Transverse colon (tissue), 4 donors: ENCODE results near the gene PLCZ1. TPM values are rescaled to one million over a fixed set of nuclear protein-coding genes. Genes with fewer than 3 reads are reported as not detected.

Source experiments
- DNase-seq: peaks from one replicate; pipeline ENCODE4 v3.0.0-alpha.2; 2019
- H3K27ac ChIP-seq, 4 donors: fragments of 200-600 bp; sonication (generic); 2 replicates each; pipeline ENCODE4 v1.5.1; 2016 to 2018; ENCODE audit warnings: inconsistent platforms in 4 of 4
- H3K27me3 ChIP-seq: fragments of 200-600 bp; sonication (generic); 2 replicates; pipeline ENCODE4 v1.5.1; 2017; ENCODE audit warnings: inconsistent platforms
- H3K36me3 ChIP-seq, 4 donors: fragments of 200-600 bp; sonication (generic); 2 replicates each; pipeline ENCODE4 v1.5.1; 2017 to 2019; ENCODE audit warnings: inconsistent platforms in 4 of 4
- H3K4me1 ChIP-seq, 4 donors: fragments of 200-600 bp; sonication (generic); 2 replicates each; pipeline ENCODE4 v1.5.1; 2017 to 2020; ENCODE audit warnings: inconsistent platforms in 4 of 4
- H3K4me3 ChIP-seq, 4 donors: fragments of 200-600 bp; sonication (generic); 1 replicate in 1 of 4; 2 replicates in 3 of 4; pipeline versions ENCODE4 v1.5.1 to v1.6.1; 2017 to 2019; ENCODE audit warnings: inconsistent platforms in 4 of 4
- H3K9me3 ChIP-seq, 2 donors: fragments of 200-600 bp; sonication (generic); 2 replicates each; pipeline ENCODE4 v1.5.1; 2017 to 2019; ENCODE audit warnings: inconsistent platforms in 2 of 2
- CTCF ChIP-seq, 5 experiments: fragments of 200-600 bp in 3 of 5; fragments of 450-650 bp in 2 of 5; sonication (generic) in 3 of 5; IDR thresholded peaks; 1 replicate in 2 of 5; 2 replicates in 3 of 5; pipeline ENCODE4 v1.5.1; 2016 to 2017; ENCODE audit warnings: antibody characterized with exemption in 5 of 5, inconsistent platforms in 3 of 5, mild to moderate bottlenecking in 2 of 5, moderate library complexity in 1 of 5
- EP300 ChIP-seq: sonication (generic); formaldehyde crosslinking; IDR thresholded peaks from one replicate; pipeline ENCODE4 v1.6.1; 2017; ENCODE audit warnings: antibody characterized with exemption, low read depth
- POLR2A ChIP-seq: fragments of 450-650 bp; IDR thresholded peaks from one replicate; pipeline ENCODE4 v1.6.1; 2016; ENCODE audit warnings: antibody characterized with exemption, mild to moderate bottlenecking, moderate library complexity
- POLR2AphosphoS5 ChIP-seq, 3 donors: sonication (generic); formaldehyde crosslinking; IDR thresholded peaks; one replicate each; pipeline ENCODE4 v1.6.1; 2016; ENCODE audit warnings: antibody characterized with exemption in 3 of 3
- WGBS, 2 donors: methylation state at CpG; one replicate each; pipeline ENCODE4 v1.1.5; 2018; ENCODE audit warnings: low coverage in 1 of 2; 5-methylcytosine and 5-hydroxymethylcytosine counted together
- in situ Hi-C, 4 donors: fragments of 200-750 bp; cut with MboI; loops; one replicate each; pipeline versions ENCODE4 v1.15.0 to v1.15.1; 2017; ENCODE audit warnings: low sequenced_read_pairs in 3 of 4, low pct_ligation_motif_present in 1 of 4, low pct_unique_long_range_greater_than_20kb in 1 of 4
- intact Hi-C: fragments of 100-400 bp; cut with DNase I; formaldehyde crosslinking; loops from one replicate; pipeline ENCODE4 v1.15.1; 2023; ENCODE audit warnings: low total_unique reads
- total RNA-seq, 4 donors: library from RNA; depleted of rRNA; stranded (reverse); fragments of >200 nt; gene quantifications; one replicate each; pipeline ENCODE4 v1.1.0, GENCODE V29; 2016

The PLCZ1 gene
- total RNA-seq, 4 donors from 2014 or later, result not detected

GRCh38 chr12:18754124-18754707 is 16.4 kb upstream of the PLCZ1 start:
- H3K4me3 ChIP-seq, result no peak overlapping the region
- WGBS, 2 donors, result 71% methylated on average over 6 of the region's 6 CpGs; no CpG with 5 or more reads in 1 of the 2 donors
- in situ Hi-C loops (no loop called here), intact Hi-C loops (no loop called here)
- no peaks in the 10 kb centered on the region for H3K27me3 ChIP-seq
- H3K9me3 ChIP-seq, result no peaks in the 10 kb centered on the region
- H3K4me1 ChIP-seq, result no peaks in the 10 kb centered on the region
- no peak overlapping the region for H3K27ac ChIP-seq
- DNase-seq, result no peak
- no peaks in the 10 kb centered on the region for H3K36me3 ChIP-seq
- TF ChIP-seq CTCF (IDR thresholded peaks at IDR 0.05) (no peak), EP300 (no peak), POLR2A (no peak), POLR2AphosphoS5 (IDR thresholded peaks at IDR 0.05) (no peak)

DNA sequence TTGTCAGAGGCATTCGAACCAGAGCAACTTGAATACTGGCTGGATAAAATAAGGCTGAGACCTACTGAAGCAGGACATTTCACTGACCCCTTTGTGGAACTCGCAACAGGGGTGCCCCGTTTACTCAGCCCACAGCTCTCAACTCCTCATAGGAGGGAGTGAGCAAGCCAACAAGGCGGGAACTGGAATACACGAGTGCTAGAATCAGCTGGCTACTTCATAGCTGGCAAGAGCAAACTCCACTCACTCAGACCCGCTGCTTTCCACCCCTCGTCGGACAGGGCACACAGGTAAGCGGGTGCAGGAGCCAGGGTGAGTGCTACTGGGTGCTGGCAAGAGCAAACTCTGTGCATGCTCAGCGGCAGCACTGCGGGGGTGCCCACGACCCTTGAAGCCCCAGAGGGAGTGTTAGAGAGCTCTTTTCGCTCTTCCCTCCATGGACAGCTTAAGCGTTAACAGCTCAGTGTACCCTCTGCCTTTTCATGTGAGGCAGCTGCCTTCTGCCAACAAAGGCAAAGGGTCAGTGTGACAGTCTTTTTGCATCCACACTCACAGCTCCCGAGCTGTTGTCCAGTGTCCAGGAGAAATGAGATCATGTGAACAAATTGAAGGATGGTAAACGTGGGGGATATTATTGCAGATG is 15.8 kb upstream of the PLCZ1 start:
- Histone ChIP-seq H3K4me1 (no peaks in the 10 kb centered on the region), H3K4me3 (no peak overlapping the region), H3K27ac (no peak overlapping the region), H3K36me3 (no peaks in the 10 kb centered on the region), H3K9me3 (no peaks in the 10 kb centered on the region), H3K27me3 (no peaks in the 10 kb centered on the region)
- intact Hi-C loops, result no loop called here
- in situ Hi-C loops, result no loop called here
- 60 to 64% methylated on average over 1 to 10 of the region's 16 CpGs for WGBS, 2 donors
- no peak for DNase-seq
- no peak for TF ChIP-seq POLR2A
- no peak for TF ChIP-seq CTCF (IDR thresholded peaks at IDR 0.05)
- no peak for TF ChIP-seq POLR2AphosphoS5 (IDR thresholded peaks at IDR 0.05)
- TF ChIP-seq EP300, result no peak

DNA sequence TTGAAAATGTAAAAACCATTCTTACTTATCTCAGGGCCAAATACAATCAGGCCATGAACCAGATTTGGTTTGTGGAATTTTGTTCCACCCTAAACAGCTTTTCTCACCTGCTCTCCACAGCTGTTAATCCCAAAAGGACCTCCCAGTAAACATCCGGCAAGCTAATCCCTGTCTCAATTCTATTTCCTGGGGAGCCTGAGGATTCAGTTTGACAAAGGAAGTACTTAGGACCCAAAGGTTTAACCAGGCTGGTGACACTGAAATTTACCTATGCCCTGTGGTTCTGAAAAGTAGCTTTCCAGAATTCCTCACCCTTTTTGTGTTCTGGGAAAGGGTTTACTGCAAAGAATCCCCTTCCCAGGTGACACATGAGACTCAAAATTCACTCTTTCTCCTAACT is 15.1 kb upstream of the PLCZ1 start:
- Histone ChIP-seq H3K27me3 (no peaks in the 10 kb centered on the region), H3K4me3 (no peak overlapping the region), H3K4me1 (no peaks in the 10 kb centered on the region), H3K9me3 (no peaks in the 10 kb centered on the region), H3K27ac (no peak overlapping the region), H3K36me3 (no peaks in the 10 kb centered on the region)
- DNase-seq, result no peak
- in situ Hi-C loops (no loop called here), intact Hi-C loops (no loop called here)
- TF ChIP-seq POLR2AphosphoS5 (IDR thresholded peaks at IDR 0.05) (no peak), EP300 (no peak), CTCF (IDR thresholded peaks at IDR 0.05) (no peak), POLR2A (no peak)
- WGBS, 2 donors, result 79 to 100% methylated on average over 1 of the region's 1 CpG

- Histone ChIP-seq H3K27ac (no peak overlapping the region), H3K4me1 (no peaks in the 10 kb centered on the region), H3K4me3 (no peak overlapping the region), H3K27me3 (no peaks in the 10 kb centered on the region), H3K36me3 (no peaks in the 10 kb centered on the region), H3K9me3 (no peaks in the 10 kb centered on the region)
- in situ Hi-C loops, result no loop called here
- intact Hi-C loops, result no loop called here
- DNase-seq, result no peak
- TF ChIP-seq EP300, result no peak
- TF ChIP-seq POLR2AphosphoS5 (IDR thresholded peaks at IDR 0.05), result no peak
- 66 to 69% methylated on average over 5 to 6 of the region's 6 CpGs for WGBS, 2 donors
Observed at GRCh38 chr12:18752280-18752920, 14.6 kb upstream of the PLCZ1 start.
